GM12892 (cell line): ENCODE results near the gene LRPAP1.

Experiments
- POLR2A ChIP-seq: IDR thresholded peaks from 2 replicates; pipeline ENCODE4 v1.6.1; 2011; ENCODE audit warnings: low read depth, low read length, control low read depth
- POLR2AphosphoS5 ChIP-seq: IDR thresholded peaks from 2 replicates; pipeline ENCODE4 v1.6.1; 2011; ENCODE audit warnings: low read depth, low read length, control low read depth
- TAF1 ChIP-seq: IDR thresholded peaks from 2 replicates; pipeline ENCODE4 v1.6.1; 2011; ENCODE audit warnings: low read depth, mild to moderate bottlenecking, control low read depth, low read length, borderline replicate concordance

DNA sequence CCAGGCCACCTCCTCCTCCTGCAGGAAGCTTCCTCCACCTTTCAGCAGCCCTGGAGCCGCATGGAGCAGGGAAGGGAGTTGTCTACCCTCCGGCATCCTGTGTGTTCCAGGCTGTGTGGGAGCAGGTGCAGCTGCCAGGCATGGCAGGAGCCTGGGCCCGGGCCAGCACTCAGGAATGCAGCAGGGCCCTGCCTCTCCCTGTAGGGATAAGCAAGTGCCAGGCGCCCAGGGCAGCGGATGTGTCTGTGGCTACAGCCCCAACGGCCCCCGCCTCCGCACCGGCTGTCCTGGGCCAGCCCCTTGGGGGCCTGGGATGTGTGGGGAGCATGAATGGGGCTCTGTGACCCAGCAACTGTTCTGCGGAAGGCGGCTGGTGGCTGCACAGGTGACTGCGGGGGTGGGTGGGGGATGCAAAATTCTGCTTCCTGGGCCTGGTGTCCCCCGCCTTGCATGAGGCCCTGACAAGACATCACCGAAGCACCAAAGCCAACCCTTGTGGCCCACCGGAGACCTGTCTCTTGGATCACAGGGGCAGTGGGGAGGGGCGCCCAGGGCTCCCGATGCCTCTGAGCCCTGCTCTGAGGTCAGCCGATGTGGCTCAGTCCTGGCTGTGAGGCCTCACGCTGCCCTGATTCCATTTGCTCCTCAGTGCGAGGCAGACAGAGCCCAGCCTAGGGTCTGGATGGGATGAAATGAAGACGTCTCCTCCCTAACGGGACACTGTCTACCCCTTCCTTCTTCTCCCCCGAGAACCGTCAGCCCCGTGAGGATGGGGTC is 70.5 kb downstream of the LRPAP1 start:
- no peak for TF ChIP-seq POLR2AphosphoS5
- no peak for TF ChIP-seq POLR2A
- no peak for TF ChIP-seq TAF1
